SK-MEL-5 (cell line): ENCODE measurements around the gene PTPRM. TPM values are rescaled to one million over a fixed set of nuclear protein-coding genes. Genes with fewer than 3 reads are reported as not detected.

Source experiments
- DNase-seq: peaks from one replicate; pipeline ENCODE4 v3.0.0-alpha.2; 2016; ENCODE audit warnings: low read depth, low spot score
- in situ Hi-C: cut with HindIII; loops from 2 replicates; pipeline ENCODE4 v1.10.0; 2016; ENCODE audit warnings: low sequenced_read_pairs, high pct_unique_total_duplicates, low pct_unique_long_range_greater_than_20kb
- total RNA-seq: library from RNA; depleted of rRNA; stranded (reverse); fragments of >200 nt; shearing (Covaris generic); gene quantifications from 2 replicates; pipeline ENCODE4 v1.2.3, GENCODE V29; 2014

The PTPRM gene
- total RNA-seq, 1 experiment from 2014 or later: 43.7 TPM

DNA sequence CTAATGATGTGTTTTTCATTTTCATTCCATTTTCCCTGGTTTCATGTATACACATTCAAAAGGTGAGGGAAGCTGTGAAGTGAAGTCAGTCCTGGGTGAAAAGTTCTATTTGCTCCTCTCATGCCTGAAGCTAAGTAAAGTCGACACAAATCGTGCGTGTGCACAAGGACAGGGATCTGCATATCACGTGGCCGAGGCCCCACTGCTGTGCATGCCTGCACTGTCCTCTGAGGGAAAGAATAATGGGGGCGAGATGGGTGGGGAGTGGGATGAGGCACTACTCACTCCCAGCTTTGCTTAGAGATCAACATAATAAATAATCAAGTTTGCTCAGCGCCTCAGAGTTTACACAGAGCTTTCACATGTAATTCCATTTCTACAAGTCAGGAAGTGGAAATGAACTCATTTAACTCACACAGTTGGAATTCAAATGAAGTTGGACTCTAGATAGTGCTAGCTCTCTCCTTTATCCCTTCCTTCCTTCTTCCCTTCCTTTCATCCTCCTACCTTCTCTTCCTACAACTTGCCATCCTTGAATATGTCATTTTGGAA is 5.1 kb upstream of the PTPRM start:
- no peak for DNase-seq
- in situ Hi-C loops: no loop called here

DNA sequence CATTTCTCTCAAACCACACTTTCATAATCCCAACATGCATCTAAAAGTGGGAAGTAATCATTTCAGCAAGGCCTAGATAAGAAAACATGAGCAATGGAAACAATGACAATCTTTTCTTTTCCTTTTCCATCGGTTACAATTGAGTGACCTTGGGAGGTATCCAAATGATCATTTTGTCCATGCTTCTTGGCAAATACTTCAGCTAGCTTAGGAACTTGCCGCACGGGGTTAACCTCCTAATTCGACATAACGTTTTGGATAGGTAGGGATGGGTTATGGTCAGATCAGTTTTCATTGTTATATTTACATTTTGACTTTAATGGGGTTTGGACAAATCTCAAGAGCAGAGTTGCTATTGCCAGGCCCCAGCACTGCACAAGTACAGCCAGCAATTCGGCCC is 4.6 kb upstream of the PTPRM start:
- in situ Hi-C loops: no loop called here

DNA sequence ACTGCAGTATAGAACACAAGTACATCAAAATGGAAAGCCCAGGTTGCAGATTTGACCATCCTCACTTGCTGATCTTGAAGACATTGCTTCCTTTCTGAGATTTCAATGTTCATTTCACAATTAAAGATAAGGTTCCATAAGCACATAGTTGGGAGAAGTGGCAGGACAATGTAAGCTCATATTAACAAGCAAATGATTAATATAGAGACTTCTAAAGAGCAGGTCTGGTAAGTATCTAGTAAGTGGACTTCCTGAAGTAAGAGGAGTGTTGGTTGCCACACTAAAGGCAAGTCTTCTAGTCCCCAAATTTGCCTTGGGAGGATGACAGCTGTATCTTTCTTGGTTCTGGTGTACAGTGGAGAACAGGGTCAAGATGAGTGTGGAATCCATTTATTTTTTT is 1.4 kb upstream of the PTPRM start:
- in situ Hi-C loops: no loop called here
- DNase-seq: no peak

More for the DNA sequence above, 4.6 kb upstream of the PTPRM start:
- DNase-seq: no peak

DNA sequence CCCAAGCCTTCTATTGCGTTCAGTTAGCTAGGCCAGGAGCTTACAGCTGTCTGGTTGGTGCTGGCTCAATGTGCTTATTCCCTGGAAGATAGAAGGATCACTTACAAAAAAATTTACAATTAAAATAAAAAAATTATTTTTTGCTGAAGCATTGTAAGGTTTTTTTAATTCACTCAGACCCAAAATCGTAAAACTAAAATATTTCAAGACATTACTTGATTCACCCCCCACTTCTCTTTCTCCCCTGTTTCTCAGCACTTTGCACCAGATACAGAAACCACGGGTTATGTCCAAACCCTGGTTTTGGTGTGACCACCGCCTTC is 911 bp upstream of the PTPRM start:
- DNase-seq: peak; percentile 9
- in situ Hi-C loops: no loop called here

DNA sequence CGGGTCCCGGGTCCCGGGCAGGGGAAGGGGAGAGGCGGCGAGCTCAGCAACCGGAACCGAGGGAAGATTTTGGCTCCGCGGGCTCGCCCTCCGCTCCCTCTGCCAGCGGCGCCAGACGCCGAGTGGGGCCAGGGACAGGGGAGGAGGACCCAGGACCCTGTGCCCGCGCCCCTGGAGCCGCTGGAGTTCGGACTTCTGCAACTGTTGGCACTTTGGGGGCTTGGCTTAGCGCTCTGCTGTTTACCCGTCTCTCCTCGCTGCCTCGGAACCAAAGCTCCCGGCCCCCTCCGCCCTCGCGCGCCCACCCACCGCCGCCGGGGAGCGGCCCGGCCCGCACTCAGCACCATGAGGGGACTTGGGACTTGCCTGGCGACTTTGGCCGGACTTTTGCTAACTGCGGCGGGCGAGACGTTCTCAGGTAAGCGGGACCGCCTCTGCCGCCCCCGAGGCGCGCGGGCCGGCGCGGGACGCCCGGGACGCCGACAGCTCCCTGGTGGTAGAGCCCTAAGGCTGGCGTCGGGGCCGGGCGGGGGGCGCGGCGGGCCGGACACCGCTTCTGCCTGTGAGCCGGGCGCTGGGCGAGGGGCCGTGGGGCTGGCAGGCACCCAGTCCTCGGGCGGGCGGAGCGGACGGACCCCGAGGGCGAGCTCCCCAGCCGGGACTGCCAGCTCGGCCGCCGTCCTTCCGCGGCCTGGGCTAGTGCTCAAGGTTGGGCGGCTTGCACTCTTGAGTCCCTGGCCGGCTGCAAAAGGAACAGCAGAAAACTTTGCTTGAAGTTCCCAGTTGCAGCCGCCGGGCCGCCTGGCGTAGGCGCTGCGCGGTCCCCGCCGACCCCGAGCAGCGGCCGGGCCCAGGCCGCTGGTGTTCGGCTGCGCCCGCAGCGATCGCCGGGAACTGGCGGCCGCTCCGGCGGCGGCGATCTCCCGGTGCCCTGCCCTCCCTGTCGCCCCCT is 634 bp downstream of the PTPRM start:
- DNase-seq: peak; percentile 32

DNA sequence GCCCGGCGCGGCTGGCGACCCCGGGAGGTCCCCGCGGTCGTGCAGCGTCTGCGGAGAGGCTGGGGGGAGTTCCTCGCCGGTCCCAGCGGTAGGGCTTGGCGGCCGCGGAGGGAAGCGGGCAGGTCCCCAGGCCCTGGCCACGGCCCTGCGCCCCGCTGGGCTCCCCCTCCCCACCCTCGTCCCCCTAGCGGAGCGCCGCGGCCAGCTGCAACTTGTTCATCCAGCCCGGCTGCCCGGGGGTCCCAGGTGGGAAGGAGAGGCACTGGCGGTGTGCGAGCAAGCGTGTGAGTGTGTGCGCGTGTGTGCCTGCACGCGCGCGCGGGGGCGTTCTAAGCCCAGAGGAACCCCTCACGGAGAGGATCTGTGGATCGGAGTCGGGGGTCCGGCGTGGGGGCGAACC is 1.3 kb downstream of the PTPRM start:
- DNase-seq: peak; percentile 21
- in situ Hi-C loops: no loop called here

More for the DNA sequence above, 634 bp downstream of the PTPRM start:
- in situ Hi-C loops: no loop called here

DNA sequence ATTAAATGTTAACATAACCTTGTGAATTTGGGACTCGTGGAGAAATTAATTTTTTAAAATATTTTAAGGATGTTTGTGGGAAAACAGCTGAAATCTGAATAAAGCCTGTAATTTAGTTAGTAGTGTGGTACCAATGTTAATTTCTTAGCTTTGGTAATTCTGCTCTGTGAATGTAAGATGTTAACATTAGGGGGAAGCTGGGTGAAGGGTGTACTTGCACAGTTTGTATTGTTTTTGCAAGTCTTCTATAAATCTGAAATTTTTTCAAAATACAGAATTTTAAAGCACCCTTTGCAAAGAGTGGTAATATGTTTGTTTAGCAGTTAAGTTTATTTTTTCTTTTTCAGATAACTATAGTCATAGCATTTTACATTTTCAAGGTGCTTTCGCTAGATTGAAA is 4.5 kb downstream of the PTPRM start:
- DNase-seq: no peak
- in situ Hi-C loops: no loop called here

DNA sequence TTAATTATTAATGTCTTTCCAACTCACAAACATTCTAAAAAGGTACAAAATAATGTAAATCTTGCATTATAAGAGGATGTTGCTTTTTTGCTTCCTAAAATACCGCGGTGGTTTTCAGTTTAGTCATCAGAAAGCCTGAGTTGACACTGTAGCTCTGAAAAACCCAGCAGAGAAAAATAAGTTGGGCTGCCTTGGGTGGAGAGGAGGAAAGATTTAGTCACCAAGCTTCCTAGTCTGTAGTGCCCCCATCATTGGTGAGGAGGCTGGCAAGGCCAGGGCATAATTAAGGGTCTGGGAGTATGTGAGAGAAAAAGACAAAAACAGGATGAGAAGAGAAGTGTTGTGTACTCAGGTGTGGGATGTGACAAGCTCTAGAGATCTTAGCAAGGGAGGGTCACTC is 5.7 kb downstream of the PTPRM start:
- in situ Hi-C loops: no loop called here
- no peak for DNase-seq

DNA sequence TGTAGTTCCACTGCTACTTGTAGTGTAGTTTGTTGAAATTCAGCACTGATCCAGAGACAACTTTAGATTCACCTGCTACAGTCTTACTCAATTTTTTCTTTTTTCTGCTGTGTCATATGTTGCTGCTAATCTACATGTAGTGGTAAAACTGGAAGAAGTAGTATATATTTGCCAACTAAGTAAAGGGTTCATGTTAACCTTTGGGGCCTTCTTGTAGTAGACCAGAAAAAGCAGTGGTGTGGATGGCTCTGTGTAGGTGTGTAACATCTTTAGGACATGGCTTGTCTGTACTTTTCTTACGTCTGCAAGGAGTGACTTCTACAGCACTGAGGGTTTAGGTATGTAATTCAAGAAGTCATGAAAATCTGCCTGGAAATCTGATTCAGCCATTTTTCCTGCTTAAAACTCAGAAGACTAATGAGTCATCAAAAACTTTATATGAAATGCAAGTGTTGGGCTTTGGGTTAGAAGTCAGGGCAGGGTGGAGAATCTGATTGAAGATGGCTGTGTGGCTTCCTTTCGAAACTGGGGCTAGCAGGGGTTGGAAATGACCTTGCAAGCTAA is 8.4 kb downstream of the PTPRM start:
- no peak for DNase-seq
- in situ Hi-C loops: no loop called here

DNA sequence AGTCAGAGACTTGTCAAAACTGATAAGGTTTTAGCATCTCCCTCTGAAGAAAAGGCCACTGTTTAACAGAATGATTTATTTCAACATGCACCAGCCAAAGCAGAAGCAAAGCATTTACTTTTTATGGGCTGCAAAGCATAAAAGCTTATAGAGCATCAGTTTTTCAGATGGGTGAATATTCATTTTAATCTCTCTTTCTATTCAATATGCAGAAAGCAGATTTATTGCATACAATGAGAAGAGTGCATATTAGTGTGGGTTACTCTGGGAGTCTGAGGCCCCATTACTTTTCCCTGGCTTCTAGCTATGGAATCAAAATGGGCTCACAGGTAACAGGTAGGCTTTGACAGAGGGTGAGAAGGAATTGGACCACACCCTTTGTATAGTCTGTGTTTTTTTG is 9.0 kb downstream of the PTPRM start:
- no peak for DNase-seq
- in situ Hi-C loops: no loop called here

DNA sequence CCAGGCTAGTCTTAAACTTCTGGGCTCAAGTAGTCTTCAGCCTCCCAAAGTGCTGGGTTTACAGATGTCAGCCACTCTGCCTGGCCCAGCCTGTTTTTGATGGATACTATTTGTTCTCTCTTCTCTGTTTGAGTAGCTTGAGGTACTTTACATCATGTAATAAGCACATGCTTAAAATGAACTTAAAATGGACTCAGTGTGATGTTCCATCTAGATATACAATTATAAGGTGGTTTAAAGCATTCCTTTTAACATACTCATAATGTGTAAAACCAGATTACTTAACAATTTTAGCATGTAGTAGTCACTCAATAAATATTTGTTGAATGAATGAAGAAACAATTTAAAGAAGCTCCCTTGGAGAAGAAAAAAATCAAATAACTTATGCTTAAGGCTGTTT is 9.6 kb downstream of the PTPRM start:
- no peak for DNase-seq
- in situ Hi-C loops: no loop called here

DNA sequence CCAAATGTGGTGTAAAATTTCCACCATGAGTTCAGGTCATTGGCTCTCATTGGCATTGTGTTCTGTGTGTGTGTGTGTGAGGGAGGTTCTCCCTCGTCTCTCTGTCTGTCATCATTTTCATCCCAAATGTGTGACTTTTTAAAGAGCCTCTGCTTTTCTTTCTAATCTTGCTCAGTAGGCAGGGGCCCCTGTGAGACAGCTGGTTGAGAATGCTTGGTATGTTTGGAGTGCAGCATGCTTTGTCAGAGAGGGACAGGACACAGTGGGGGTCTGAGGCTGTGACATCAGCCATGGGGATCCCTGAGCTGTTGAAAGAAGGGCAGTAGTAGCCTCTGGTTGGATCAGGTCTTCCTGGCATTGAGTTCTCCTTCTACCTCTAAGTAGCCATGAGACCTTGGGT is 10.6 kb downstream of the PTPRM start:
- in situ Hi-C loops: no loop called here
- no peak for DNase-seq

DNA sequence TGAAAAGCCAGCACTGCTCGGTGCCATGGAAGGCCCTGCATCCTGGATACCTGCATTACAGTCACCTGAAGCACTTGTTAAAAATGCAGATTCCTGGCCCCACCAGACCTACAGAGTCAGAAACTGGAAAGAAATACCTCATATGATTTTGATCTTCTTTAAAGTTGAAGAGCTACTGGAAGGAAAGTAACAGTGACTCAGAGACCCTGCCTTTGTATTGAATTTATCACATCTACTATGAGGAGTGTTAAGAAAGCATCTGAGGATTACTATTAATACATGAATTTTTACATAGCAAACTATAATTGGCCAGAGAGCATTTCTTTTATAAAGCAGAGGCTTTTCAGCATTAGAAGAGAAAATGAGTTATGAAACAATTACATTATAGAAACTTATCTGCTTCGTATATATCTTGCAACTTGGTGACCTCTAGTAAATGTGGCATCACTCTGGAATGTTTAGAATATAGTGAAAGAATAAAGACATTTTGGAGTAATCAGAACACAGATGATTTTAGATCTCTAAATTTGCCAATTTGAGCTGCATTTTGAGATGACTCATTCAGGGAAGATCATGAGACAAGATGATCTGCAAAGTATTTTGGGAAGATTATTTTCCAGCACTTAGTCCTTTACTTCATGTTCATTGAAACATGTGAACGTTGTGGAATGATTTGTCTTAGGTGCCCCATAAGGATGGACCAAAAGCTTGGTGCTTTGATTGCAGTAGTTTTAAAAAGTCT is 12.2 kb downstream of the PTPRM start:
- in situ Hi-C loops: no loop called here

DNA sequence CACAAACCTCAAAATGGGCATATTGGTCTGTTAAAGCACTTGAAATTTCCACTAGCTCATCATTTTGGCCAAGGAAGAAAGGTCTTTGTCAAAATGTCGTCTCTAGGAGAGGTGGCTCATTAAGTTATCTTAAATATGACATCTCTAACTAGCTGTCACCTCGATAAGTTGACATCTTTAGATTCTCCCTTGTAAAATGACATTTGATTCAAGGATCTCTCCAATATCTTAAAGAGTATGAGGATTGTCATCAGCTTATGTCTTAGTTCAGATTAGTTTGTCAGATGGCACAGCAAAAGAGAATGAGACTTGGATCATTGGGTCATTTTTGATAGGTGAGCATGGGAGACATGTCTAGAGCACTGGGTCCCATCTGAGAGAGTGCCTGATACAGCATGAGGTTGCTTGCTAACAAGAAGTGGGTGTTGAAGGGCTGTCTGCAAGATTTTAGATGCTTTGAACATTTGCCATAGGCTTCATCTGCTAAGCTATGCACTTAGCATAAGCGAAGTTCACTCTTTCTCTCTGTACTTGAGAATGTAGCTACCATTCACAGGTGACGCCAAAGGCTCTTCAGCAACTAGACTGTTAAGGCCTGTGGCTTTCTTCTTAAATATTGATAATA is 12.9 kb downstream of the PTPRM start:
- in situ Hi-C loops: no loop called here
- DNase-seq: no peak

More for the DNA sequence above, 12.2 kb downstream of the PTPRM start:
- DNase-seq: no peak

DNA sequence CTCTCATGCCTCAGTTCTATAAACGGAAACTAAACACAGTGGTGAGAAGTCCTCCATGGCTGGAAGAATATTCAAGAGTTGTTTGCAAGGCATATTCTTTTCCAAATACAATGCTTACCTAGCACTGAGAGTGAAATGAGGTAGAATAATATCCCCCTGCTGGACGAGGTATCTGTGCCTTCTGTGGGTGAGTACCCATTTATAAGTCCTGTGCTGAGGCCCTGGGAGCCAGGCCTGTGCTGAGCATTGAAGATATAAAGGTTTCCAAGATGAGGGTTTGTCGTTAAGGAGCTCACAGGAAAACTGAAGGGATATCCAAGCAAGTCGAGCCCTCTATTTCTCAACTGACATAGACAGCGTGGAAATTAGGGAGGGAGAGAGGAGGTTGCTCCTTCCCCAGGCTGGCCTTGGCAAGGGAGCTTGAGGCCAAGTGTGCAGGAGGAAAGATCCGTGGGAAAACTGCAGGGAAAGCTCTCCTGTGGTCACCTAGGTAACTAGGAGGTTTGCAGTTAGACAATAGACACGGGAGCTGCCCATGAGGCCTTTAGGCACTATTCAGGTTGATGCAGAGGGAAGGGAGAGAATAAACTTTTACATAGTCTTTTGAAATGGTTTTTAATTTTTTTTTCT is 17.6 kb downstream of the PTPRM start:
- no peak for DNase-seq
- in situ Hi-C loops: no loop called here

DNA sequence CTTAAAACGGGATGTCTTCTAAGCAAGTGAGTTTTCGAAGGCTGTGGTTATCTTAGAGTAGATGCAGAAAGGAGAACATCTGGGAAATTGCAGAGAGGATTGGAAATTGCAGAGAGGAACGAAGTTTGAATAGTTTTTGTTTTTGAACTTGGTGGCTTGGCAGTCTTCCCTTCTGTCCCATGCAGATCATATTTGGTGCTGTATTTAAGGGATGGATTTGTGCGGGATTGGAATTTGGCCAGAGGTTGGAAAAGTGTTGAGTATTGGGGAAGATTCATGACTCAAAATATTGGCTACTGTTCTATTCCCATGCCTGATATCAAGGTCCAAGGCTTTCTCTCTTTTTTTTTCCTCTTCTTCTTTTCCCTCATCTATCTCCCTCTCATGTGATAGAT is 18.2 kb downstream of the PTPRM start:
- no peak for DNase-seq
- in situ Hi-C loops: no loop called here

DNA sequence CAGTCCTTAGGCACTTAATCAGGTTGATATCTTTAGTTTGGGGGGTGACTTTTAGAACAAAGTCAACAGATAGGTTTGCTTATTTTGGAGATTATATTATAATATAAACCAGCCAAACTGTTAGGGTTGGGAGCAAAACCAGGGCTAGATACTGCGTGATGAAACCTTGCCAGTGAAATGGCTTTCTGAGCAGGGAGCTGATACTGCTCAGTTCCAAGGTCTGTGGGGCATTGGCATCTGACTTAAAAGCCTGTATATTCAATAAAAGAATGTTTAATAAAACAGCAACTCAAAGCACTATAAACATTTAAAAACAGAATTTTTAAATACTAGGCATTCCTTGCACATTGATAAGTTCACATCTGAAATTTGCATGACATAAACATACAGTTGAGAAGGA is 19.3 kb downstream of the PTPRM start:
- DNase-seq: no peak
- in situ Hi-C loops: no loop called here
